GM18909 (cell line): ENCODE measurements around the gene ERBB4.

ENCODE experiments used
- ATAC-seq: cut with Tn5 transposase; IDR thresholded peaks from one replicate; pipeline ENCODE4 v1.9.1; 2021; ENCODE audit warnings: mild to moderate bottlenecking; ENCODE audit not compliant: unreplicated experiment, poor library complexity

The ERBB4 gene

GRCh38 chr2:211416373-211416772 is 1122.2 kb downstream of the ERBB4 start:
- ATAC-seq, result no peak

DNA sequence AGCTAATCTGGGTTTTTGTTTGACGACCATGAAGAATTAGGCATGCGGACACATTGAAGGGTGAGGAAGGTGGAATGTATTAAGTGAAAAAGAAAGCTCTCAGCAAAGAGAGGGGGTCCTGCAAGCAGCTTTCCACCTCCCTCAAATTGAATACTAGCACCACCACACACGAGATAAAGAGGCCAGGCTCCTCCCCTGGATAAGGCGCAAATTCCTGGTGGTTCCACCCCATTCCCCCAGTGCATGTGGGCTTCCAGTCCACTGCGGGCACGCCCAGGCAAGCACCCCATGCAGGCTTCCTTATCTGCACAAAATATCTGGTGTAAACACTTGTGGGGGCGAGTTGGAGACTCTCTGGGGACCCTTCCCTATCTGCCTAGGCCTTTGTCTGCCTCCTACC is 1124.9 kb downstream of the ERBB4 start:
- no peak for ATAC-seq

GRCh38 chr2:211408483-211408891 is 1130.1 kb downstream of the ERBB4 start:
- ATAC-seq, result no peak

DNA sequence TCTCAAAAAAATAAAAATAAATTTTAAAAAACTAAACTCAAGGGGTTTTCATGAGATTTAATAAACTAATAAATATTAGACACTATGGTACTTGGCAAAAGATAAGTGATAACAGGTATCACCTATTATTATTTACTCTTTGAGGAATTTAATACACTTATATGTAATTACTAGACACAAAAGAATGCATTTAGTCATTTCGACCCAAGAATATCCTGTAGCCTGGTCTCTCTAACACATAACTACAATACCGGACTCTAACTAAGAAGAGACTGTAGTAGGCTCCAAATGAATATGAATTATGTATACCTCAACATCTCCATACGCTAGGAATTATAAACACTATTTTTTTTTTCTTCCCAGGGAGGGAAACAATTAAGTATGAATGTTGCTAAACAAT is 1131.5 kb downstream of the ERBB4 start:
- no peak for ATAC-seq

- no peak for ATAC-seq
These were observed 1133.6 kb downstream of the ERBB4 start for GRCh38 chr2:211405036-211405435.

GRCh38 chr2:211404098-211404497 is 1134.5 kb downstream of the ERBB4 start:
- no peak for ATAC-seq

GRCh38 chr2:211401328-211401727 is 1137.3 kb downstream of the ERBB4 start:
- no peak for ATAC-seq

- no peak for ATAC-seq
These were observed 1140.8 kb downstream of the ERBB4 start for GRCh38 chr2:211397764-211398163.

DNA sequence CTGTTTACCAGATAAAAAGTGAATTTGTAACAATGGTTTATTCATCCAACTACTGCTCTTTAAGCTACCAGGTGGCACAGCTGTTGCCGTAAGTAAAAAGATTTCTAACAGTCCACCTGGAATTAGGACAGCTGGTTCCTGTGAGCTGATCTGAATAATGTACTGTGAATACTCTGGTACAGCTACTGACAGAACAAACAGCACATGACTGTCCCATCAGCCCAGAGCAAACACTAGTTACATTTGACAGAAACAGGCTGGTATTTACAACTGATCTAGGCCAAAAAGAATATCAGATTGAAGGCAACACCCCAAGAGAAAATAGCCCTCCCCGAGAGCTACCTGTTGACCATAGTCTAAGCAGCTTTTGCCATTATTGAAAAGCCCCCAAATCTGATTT is 1141.8 kb downstream of the ERBB4 start:
- ATAC-seq, result no peak

- no peak for ATAC-seq
These were observed 1147.4 kb downstream of the ERBB4 start for GRCh38 chr2:211391189-211391567.

DNA sequence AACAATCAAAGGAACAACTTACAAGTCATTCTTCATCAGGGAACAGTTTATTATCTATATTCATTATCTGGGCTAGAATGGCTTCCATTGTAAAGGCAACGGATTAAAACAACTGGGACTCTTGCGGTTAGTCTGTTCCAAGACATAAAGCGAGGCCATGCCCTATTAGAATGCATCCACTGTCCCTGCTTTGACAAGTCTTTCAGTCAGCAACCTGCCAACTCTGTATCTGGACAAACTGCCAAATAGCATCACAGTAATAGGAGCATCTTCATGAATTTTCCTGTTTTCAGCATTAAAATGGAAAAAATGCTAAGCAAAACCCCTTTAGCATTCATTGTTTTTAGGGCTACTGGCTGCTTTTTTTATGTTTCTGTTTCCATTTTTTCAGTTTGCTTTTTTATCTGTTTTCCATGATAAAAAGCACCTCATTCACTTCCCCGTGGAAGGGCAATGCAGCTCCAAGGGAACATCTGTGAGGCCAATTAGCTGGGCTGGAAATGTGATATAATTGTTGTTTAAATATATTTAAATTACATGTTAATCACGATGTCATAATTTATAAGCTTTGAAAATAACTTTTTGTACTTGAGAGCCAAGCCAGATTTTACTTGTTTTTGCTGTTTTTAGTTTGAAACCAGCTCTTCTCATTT is 1147.9 kb downstream of the ERBB4 start:
- no peak for ATAC-seq

GRCh38 chr2:211387734-211388133 is 1150.9 kb downstream of the ERBB4 start:
- ATAC-seq, result no peak

DNA sequence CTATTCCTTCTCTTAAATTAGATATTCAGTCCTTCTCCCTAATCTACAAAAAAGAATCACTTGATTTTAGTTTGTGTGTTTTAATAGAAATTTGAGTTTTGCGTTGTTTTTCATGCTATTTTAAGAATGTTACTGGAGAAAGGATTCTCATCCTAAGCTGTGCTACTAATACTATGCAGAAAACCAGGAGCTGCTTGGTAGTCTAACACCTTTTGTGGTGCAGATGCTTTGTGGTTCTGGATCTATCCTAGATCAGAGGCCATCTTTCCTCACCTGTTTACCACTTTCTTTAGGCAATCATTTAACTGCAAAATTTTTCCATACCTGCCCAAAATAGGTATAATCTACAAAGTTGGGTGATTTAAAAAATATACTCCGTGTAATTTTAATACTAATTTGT is 1158.6 kb downstream of the ERBB4 start:
- no peak for ATAC-seq

DNA sequence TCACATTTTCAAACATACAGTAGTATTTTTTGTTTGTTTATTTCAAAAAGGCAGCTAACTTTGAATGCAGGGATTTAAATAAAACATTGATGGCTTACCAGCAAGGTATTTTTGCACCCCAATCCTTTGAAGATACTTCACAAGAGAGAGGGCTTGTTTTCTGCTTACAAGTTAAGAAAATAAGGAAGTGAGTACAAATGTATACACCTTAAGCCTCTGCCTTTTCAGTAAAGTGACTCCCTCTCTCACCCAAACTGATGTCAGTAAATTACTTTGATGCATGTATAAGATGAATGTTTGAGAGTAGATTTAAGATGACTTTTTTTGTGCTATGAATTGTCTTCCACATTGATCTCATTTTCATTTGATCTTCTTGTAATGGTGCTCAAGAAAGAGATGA is 1162.2 kb downstream of the ERBB4 start:
- ATAC-seq, result no peak

DNA sequence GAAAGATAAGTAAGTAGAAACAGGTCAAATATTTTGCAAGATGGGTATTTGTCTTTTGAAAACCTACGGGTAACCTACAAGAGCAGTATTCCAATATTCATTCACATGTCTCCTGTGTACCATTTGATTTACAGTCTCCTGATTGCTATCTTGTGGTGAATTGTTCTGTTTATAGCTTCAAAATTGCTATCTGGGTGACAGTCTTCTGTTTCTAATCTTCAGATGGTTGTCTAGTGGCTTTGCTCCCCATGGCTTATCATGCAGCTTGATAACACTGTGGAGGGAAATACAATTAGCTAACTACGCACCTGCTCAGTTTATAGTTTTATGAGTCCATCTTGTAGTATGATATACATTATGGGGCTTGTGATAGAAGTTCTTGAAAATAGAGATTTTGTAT is 1165.4 kb downstream of the ERBB4 start:
- ATAC-seq, result no peak

- no peak for ATAC-seq
These were observed 1167.1 kb downstream of the ERBB4 start for GRCh38 chr2:211371465-211371864.

GRCh38 chr2:211368467-211368866 is 1170.1 kb downstream of the ERBB4 start:
- no peak for ATAC-seq

GRCh38 chr2:211367711-211368110 is 1170.9 kb downstream of the ERBB4 start:
- peak; percentile 95 for ATAC-seq

- ATAC-seq, result no peak
These were observed 1171.3 kb downstream of the ERBB4 start for GRCh38 chr2:211367293-211367692.

GRCh38 chr2:211364911-211365310 is 1173.7 kb downstream of the ERBB4 start:
- no peak for ATAC-seq

DNA sequence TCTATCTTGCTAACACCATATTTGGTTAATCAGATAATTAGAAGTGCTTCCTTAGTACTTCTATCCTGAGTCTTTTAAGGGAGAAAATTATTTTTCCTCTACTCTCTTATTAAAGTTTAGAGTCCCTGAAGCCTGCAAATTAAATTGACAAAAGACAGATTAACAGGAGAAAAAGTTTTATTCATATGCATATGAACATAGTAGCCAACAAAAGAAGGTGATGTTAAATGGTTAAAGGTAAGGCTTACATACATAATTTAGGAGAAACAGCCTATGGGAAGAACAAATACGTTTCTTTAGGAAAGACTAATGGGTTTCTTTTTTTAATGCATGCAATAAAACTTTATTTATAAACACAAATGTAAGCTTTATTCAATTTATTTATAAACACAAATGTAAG is 1177.2 kb downstream of the ERBB4 start:
- ATAC-seq, result no peak

DNA sequence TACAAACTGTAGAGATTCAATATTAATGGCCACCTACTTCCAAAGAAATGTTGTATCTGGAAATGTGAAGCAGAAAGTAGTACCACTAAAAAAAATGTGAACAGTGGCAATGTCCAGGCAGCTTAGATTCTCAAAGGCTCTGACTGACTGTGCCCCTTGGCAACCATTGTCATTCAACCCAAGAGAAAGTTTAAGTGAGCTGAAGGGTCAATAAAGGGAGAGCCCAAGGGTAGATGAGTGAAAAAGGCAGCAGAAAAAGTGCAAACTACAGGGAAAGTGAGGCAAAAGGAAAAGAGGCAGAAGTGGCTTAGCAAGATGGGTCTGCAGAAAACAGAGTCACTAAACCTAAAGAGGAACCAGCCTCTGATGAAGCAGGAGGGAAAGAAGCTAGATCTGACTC is 1179.3 kb downstream of the ERBB4 start:
- no peak for ATAC-seq

DNA sequence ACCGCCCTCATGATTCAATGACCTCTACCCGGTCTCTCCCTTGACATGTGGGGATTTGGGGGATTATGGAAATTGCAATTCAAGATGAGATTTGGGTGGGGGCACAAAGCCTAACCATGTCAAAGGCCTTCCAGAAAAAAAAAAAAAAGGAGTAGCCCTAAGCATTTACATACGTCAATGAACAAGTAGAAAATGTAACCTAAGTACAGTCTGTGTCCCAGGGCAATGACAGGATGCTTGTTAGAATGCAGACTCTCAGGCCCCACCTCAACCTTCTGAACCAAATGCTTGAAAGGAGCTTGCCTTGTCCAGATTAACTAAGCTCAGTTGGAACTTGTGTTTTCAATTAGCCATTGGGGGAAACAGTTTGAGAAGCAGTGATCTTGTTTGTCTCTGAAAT is 1180.1 kb downstream of the ERBB4 start:
- ATAC-seq, result no peak
